GOT3 (cell line): ENCODE measurements around the gene PPP1R1B.

Experiments used
- DNase-seq: peaks from one replicate; lab custom pipeline; 2025; ENCODE audit warnings: mixed read lengths; lab: John Stamatoyannopoulos, UW

PPP1R1B gene

GRCh38 chr17:39600288-39600996, 26.3 kb upstream of the PPP1R1B start:
- no peak for DNase-seq

GRCh38 chr17:39600997-39601597, 25.7 kb upstream of the PPP1R1B start:
- DNase-seq, result no peak

GRCh38 chr17:39601758-39602532, 24.8 kb upstream of the PPP1R1B start:
- DNase-seq, result no peak

- DNase-seq, result no peak
Observed at GRCh38 chr17:39602533-39603303, 24.0 kb upstream of the PPP1R1B start.

GRCh38 chr17:39603304-39604016, 23.3 kb upstream of the PPP1R1B start:
- no peak for DNase-seq

- DNase-seq, result no peak
Observed at GRCh38 chr17:39604911-39605491, 21.8 kb upstream of the PPP1R1B start.

- no peak for DNase-seq
Observed at GRCh38 chr17:39605492-39606433, 21.0 kb upstream of the PPP1R1B start.

GRCh38 chr17:39606434-39607056, 20.2 kb upstream of the PPP1R1B start:
- no peak for DNase-seq

- DNase-seq, result no peak
Observed at GRCh38 chr17:39607057-39607850, 19.5 kb upstream of the PPP1R1B start.

GRCh38 chr17:39607851-39608130, 19.0 kb upstream of the PPP1R1B start, which contains the start of gene NEUROD2:
Gene NEUROD2 (minus strand): TSS chr17:39607920. CDS start chr17:39606599, 1,321 bp downstream.
- DNase-seq, result no peak

- DNase-seq, result no peak
Observed at GRCh38 chr17:39608142-39608981, 18.4 kb upstream of the PPP1R1B start.

GRCh38 chr17:39609416-39610025, 17.2 kb upstream of the PPP1R1B start:
- no peak for DNase-seq

GRCh38 chr17:39611401-39612112, 15.2 kb upstream of the PPP1R1B start:
- no peak for DNase-seq

GRCh38 chr17:39612291-39612894, 14.4 kb upstream of the PPP1R1B start:
- DNase-seq, result no peak

GRCh38 chr17:39612935-39613464, 13.8 kb upstream of the PPP1R1B start:
- no peak for DNase-seq

- DNase-seq, result no peak
Observed at GRCh38 chr17:39614545-39615157, 12.1 kb upstream of the PPP1R1B start.
